H54 (cell line): Measurements from ENCODE around the gene STEAP1B.
"Not testable (repeated sequence)": the region's sequence is repeated elsewhere in the genome, so short reads cannot be mapped to it uniquely, and the experiment has no call there.

Source experiments
- DNase-seq: peaks from one replicate; pipeline ENCODE4 v3.0.0; 2011; ENCODE audit warnings: low spot score, mixed read lengths; ENCODE audit not compliant: insufficient read length
- FAIRE-seq: peaks from 3 replicates; lab custom pipeline; 2011; peaks lifted over from hg19 to GRCh38; lab: Jason Lieb, UNC
- POLR2A ChIP-seq: IDR thresholded peaks from 2 replicates; pipeline ENCODE4 v1.6.1; 2011; ENCODE audit warnings: low read depth, mild to moderate bottlenecking, low read length

The STEAP1B gene

DNA sequence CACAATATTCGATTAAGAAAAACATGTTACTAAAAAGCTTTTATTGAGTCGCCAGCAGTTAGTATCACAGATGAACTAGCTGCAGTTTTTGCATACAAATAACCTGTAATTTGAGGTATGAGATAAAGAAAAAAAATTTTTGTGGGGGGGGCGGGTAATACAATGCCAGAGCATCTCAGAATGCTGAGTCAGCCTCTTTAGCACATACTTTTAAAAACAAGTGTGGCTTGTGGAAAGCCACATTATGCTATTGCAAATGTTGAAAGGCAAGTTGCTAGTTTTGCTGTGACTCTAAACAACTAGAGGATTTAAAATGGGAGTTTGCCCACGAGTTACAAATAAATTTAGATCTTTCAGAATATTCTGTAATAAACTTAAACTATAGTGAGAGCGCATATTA, 2.1 kb upstream of the STEAP1B start:
- DNase-seq: not testable (repeated sequence)
- peak; percentile 48 for FAIRE-seq

DNA sequence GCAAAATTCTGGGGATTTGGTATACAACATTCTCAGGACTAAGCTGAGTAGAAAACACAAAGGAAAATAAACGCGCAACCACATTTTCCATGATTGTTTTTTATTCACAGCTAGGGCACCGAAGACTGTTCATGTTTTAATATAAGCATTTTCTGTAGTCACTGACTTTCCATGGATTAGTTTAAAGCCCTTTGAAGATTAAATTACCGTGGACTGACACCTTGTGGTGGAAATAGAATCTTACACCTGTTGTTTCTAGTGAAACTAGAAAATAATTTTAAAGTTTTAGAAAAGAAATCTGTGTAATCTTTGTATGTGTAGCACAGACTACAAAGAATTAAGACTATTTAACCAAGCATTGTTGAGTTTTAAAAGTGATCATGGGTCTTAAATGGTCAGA, 1.3 kb upstream of the STEAP1B start:
- DNase-seq: not testable (repeated sequence)

DNA sequence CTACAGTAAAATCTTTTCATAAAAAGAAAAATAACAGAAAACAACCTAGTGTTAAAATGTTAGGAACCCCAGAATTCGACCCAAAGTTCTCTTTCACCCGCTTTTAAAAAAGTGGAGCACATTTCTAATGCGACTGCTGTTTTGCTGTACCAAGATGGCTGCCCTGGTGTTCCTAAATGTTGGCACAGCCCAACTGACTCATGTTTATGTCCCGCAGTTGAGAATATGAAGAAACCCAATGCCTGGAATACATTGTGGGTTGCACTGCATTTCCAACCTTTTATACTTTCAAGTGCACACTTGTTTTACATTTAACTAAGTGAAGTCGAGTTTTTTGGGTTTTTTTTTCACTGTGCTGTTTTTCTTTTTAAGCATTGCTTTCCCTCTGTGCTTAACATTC, 944 bp downstream of the STEAP1B start:
- TF ChIP-seq POLR2A: no peak
- no peak for DNase-seq
- no peak for FAIRE-seq

More for the DNA sequence above, 1.3 kb upstream of the STEAP1B start:
- peak; percentile 92 for FAIRE-seq

DNA sequence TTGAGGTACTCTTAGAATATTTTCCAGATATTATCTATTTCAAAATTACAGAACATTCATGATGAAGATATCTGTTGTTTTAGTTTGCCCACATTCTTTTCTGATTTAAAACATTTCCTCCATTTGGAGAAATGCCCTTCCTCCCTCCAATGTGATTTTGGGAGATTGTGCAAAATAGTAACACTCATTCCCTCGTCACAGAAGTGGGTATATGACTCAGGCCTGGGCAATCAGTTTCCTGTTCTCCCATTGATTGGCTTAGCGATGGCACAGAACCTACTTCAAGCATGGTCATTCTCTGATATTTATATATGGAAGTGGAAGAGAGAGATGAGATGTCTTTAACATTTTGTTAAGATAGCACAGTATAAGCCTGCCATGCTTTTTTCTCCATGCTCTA, 3.1 kb downstream of the STEAP1B start:
- DNase-seq: not testable (repeated sequence)
- peak; percentile 86 for FAIRE-seq

DNA sequence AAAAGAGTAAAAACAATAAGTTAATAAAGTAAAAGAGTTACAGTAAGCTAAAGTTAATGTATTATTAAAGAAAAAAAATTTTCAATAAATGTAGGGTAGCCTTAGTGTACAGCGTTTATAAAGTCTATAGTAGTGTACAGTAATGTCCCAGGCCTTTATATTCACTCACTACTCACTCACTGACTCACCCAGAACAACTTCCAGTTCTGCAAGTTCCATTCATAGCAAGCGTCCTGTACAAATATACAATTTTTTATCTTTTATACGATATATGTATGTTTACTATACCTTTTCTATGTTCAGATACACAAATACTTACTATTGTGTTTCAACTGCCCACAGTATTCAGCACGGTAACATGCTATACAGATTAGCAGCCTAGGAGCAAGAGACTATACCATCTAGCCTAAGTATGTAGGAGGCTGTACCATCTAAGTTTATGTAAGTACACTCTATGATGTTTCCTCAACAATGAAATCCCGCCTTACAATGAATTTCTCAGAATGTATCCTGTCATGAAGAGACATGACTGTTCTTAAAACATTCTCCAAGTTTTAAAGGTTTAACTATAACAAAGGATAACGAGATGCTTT, 3.6 kb downstream of the STEAP1B start:
- not testable (repeated sequence) for DNase-seq
- peak; percentile 90 for FAIRE-seq

DNA sequence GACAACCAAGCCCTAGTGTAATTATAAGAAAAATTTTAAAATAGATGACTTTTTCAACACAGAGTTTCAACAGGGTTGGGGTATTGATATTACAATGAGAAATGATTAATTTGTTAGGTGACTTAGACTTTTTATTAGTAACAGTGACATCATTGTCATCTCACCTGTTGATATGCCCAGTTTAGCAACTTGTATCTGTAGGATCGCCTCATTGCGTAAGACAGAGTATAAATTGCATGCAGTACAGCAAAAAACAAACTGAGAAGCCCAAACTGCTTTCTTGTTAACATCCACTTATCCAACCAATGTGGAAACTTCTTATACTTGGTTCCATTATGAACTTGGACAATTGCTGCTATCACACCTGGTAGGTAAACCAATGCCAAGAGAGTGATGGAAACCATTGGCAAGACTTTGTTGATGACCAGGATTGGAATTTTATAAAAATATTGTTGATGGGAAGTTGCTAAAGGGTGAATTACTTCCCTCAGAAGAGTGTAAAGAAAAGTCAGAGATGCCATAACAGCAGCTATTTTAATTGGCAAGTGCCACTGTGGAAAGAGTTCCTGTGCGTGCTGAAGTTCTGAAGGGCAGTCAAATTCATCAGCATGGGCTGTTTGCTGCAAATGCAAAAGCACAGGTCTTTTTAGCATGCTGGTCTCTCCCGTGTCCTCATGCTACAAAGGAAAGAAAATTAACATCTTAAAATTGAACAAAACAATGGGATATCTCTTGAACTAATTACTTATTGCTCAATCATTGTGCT, 6.6 kb downstream of the STEAP1B start:
- FAIRE-seq: peak; percentile 69
- DNase-seq: not testable (repeated sequence)

DNA sequence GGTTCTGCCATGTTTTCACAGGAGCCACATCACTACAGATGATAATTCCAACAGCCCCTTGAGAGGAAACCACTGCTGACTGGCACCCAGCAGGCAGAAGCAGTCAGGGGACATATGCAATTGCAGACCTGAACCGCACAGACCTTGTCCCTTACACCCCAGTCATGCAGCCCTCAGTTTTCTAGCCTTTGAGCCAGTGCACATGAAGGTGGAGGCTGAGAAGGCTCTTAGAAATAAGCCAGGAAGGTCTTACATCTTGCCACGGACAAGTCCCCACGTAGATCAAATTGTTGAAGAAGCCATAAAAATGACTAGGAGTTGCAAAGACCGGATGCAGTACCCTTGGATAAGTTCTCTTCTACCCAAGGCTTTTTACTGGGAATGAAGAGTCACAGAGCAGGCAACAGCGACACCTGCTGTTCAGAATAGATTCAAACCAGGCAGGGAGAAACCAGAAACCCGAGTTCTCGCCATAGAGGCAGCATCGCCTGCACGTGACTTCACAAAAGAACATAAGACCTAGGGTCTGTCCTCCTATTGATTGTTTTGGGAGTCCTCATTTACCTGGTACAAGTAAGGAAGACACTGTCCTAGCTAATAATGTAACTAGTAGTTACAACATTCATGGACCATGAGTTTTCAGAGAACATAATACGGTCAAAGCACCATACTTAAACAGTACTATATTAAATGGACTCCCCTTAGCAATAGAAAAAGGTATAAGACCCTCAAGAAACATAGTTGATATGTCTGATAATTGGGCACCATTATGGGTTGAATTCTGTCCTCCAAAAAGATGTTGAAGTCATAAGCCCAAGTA, 11.1 kb downstream of the STEAP1B start:
- TF ChIP-seq POLR2A: no peak
- DNase-seq: peak; percentile 76
- FAIRE-seq: peak; percentile 82

DNA sequence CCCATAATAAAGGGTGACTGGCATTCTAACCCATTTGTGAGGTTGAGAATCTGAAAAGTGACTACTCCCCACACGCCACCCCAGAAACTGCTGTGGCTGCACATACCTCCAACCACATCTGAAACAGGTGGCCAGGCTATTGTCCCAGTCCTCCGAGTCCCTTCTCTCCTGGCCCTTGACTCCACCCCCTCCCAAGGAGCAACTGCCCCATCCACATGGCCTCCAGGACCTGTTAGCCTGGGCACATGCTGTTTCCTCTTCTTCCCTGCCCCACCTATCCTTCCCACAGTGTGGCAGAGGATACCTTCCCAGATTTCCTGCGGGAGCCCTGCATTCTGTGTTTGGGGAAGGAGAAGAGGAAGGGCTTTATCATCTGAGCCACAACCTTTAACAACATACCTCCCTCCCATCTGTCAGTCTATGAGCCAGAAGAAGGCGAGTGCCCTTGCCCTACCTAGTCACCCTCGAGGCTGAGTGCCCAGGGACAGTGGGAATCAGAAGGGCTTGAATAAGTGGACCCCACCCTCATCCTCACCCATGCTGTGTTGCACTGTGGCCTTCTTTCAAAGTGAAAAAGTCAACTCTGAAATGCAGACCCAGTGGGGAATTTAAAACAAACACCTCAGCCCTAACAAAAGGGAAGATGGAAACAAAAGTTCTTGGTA, 11.9 kb downstream of the STEAP1B start:
- no peak for TF ChIP-seq POLR2A
- no peak for FAIRE-seq

DNA sequence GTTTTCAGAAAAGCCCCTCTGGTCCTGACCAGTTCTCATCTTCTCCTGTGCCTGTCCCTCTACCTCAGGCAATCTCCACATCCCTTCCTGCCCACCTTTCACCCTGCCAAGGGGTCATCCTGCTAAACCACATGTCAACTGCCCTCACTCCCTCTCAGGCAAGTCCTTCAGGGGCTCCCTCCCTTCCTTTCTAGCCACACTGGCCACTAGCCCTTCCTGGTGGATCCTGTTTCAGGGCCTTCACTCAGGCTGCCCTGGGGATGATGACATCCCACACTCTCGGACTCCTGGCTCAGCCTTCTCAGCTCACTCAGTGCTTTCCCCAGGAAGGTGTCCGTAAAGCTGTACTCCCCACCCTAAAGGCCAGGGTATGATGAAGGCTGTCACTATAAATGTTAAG, 13.4 kb downstream of the STEAP1B start:
- no peak for TF ChIP-seq POLR2A
- no peak for DNase-seq
- FAIRE-seq: no peak

More for the DNA sequence above, 11.9 kb downstream of the STEAP1B start:
- no peak for DNase-seq

DNA sequence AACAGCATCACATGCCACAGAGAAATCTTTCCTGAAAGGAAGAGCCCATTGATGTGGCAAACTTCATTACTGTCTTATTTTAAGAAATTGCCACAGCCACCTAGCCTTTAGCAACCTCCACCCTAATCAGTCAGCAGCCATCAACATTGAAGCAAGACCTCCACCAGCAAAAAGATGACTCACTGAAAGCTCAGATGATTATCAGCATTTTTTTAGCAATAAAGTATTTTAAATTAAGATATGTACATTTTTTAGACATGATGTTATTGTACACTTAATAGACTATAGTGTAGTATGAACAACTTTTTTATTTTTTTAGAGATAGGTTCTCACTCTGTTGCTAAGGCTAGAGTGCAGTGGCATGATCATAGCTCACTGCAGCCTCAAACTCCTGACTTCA, 14.8 kb downstream of the STEAP1B start:
- no peak for FAIRE-seq
- DNase-seq: no peak
- no peak for TF ChIP-seq POLR2A

DNA sequence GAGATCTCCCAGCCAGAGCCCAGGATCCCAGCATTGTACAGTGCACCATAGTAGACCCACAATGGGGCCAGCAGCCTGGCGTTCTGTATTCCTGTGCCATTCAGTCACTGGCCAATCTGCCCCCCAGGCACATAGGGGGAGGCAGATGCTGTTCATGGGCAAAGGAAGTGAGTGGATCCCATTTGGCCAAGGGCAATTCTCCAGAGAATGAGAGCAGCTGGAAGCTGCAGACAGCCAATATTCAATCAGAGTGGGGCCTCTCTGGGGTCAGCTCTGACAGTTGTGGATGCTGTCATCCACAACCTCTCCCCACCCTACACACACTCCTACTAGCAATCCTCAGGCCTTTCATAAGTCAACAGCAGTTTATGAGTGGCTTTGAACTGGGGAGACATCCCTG, 17.5 kb downstream of the STEAP1B start:
- FAIRE-seq: no peak
- no peak for TF ChIP-seq POLR2A
- no peak for DNase-seq

DNA sequence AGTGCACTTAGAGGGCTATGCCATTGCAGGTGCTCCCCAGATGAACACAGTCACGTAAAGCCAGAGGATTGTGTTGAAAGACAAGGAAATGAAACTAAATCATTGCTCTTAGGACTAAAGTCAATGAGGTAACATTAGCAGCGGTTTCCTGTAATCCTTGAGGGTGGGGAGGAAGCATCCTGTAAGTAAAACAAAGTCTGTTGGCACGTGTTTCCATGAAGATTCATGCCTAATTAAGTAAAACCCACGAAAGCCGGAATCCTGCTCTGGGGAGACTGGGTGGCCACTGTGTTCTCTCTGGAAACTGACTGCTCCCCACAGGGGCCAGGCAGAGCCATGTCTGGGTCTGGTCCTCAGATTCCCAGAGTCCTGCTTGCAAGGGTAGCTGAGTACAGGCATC, 18.3 kb downstream of the STEAP1B start:
- no peak for TF ChIP-seq POLR2A
- FAIRE-seq (no peak), DNase-seq (no peak)

DNA sequence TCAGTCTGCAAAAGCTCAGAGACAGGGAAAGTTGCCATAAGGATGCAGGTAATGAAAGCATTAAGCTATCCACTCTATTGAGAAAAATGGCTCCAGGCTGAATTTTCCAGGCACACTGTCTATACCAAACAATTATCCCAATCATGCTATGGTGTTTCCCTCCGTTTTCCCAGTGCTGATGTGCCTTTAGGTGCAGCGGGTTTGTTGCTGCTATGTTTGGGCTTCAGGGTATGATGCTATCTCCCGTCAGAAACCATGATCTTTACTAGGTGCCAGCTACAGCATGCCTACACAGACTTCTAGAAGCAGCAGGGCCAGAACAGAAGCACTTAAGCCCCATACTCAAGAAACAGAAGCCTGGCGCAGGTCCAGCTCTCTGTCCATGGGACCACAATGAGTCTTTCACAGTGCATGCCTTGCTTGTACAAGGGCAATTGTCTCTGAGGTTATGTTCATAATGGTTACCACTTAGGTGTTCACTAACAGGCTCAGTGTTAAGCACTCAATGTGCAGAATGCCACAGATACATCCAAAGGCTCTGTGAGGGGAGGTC, 19.4 kb downstream of the STEAP1B start:
- TF ChIP-seq POLR2A: no peak
- DNase-seq: no peak
- no peak for FAIRE-seq
